NT2/D1 (cell line): Measurements from ENCODE around the gene MPHOSPH8.

Experiments used
- SUZ12 ChIP-seq: IDR thresholded peaks from 2 replicates; pipeline ENCODE4 v1.6.1; 2011; ENCODE audit not compliant: insufficient read length, insufficient read depth; ENCODE audit errors: extremely low read depth
- ZNF274 ChIP-seq: IDR thresholded peaks from 2 replicates; pipeline ENCODE4 v1.6.1; 2011; ENCODE audit warnings: mild to moderate bottlenecking, low read depth, low read length

DNA sequence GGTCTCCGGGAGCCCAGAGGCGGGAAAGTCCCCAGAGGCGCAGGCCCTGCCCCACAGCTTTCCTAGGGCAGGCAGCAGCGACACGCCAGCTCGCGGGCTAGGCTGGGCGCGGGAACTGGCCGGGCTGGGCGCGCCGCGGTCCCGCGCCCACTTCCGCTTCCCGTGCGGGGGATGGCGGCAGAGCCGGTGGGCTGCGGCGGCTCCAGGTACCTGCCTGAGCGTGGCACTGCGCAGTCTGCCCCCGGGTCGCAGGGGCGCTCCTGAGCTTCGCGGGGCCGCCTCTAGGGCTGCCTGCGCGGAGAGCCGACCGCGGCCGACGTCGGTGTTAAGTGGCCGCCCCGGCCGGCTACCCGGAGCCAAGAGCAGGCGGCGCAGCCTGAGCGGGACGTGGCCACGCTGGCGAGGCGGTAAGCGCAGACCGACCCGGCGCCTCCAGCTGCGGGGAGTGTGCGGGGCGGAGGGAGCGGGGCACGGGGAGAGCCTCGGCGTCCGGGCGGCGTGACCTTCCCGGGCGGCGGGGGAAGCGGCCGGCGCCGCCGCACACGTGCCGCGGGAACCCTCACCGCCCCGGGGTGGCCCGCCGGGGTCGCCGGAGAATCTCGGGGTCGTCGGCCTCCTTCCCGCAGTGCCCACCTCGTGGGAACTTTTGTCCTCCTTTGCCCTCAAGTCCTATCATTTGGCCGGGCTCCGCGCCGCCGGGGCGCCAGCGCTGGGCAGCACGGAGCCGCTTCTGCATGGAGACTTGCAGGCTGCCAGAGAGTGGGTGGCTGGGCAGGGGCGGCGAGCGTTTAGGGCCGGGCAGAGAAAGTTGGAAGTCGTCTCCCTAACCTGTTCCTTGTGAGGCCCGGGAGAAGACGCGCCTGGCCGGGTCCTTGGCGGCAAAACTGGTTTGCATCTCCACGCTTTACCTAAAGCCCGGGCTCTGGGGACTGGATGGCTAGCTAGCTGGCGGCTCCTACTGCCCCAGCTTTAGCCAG lies 31.4 kb upstream of the MPHOSPH8 start:
- TF ChIP-seq SUZ12, result no peak
- no peak for TF ChIP-seq ZNF274
